Hepatocyte (in vitro differentiated cells): ENCODE results near the gene ZNF488. TPM values are rescaled to one million over a fixed set of nuclear protein-coding genes. Genes with fewer than 3 reads are reported as not detected.

Source experiments
- DNase-seq: peaks from one replicate; pipeline ENCODE4 v3.0.0-alpha.2; 2016; ENCODE audit warnings: low spot score
- H2AFZ ChIP-seq: fragments of 200-600 bp; sonication (generic); 2 replicates; pipeline ENCODE4 v1.6.0; 2016; ENCODE audit warnings: antibody characterized with exemption, mild to moderate bottlenecking
- H3K27ac ChIP-seq: fragments of 200-600 bp; sonication (generic); 2 replicates; pipeline ENCODE4 v1.5.1; 2016; ENCODE audit warnings: mild to moderate bottlenecking
- H3K27me3 ChIP-seq: fragments of 200-600 bp; sonication (generic); 2 replicates; pipeline ENCODE4 v1.6.1; 2016
- H3K36me3 ChIP-seq: fragments of 200-600 bp; sonication (generic); replicated peaks from 2 replicates; pipeline ENCODE4 v1.5.1; 2016; ENCODE audit warnings: low read depth; ENCODE audit not compliant: insufficient read depth
- H3K4me1 ChIP-seq: fragments of 200-600 bp; sonication (generic); 2 replicates; pipeline ENCODE4 v1.5.1; 2016; ENCODE audit warnings: mild to moderate bottlenecking, moderate library complexity; ENCODE audit not compliant: insufficient read depth
- H3K4me2 ChIP-seq: fragments of 200-600 bp; sonication (generic); 2 replicates; pipeline ENCODE4 v1.6.0; 2016
- H3K4me3 ChIP-seq: fragments of 200-600 bp; sonication (generic); 2 replicates; pipeline ENCODE4 v1.5.1; 2016; ENCODE audit warnings: mild to moderate bottlenecking
- H3K79me2 ChIP-seq: fragments of 200-600 bp; sonication (generic); 2 replicates; pipeline ENCODE4 v1.6.0; 2017; ENCODE audit warnings: mild to moderate bottlenecking
- H3K9me2 ChIP-seq: fragments of 200-600 bp; sonication (generic); replicated peaks from 2 replicates; pipeline ENCODE4 v1.6.0; 2017; ENCODE audit warnings: mild to moderate bottlenecking; ENCODE audit not compliant: insufficient read depth
- H3K9me3 ChIP-seq: fragments of 200-600 bp; sonication (generic); 2 replicates; pipeline ENCODE4 v1.5.1; 2016; ENCODE audit warnings: low read depth, mild to moderate bottlenecking
- H4K20me1 ChIP-seq: fragments of 200-600 bp; sonication (generic); 2 replicates; pipeline ENCODE4 v1.6.0; 2016; ENCODE audit warnings: mild to moderate bottlenecking; ENCODE audit not compliant: insufficient read depth, poor library complexity, severe bottlenecking
- EZH2 ChIP-seq: fragments of 200-600 bp; sonication (generic); IDR thresholded peaks from 2 replicates; pipeline ENCODE4 v1.6.1; 2016; ENCODE audit warnings: antibody characterized with exemption, mild to moderate bottlenecking, borderline replicate concordance
- EZH2phosphoT487 ChIP-seq: fragments of 200-600 bp; sonication (generic); IDR thresholded peaks from one replicate; pipeline ENCODE4 v1.6.1; 2018; ENCODE audit warnings: antibody characterized with exemption, mild to moderate bottlenecking, low read depth, moderate library complexity; ENCODE audit not compliant: unreplicated experiment, severe bottlenecking
- WGBS: methylation state at CpG from one replicate; pipeline ENCODE4 v1.1.6; 2016; ENCODE audit warnings: low lambda C conversion rate; ENCODE audit errors: missing lambda C conversion rate; 5-methylcytosine and 5-hydroxymethylcytosine counted together
- polyA plus RNA-seq: library from polyadenylated mRNA; unstranded; fragments of >200 nt; fragmentation: Nextera tagmentation; extraction: Ambion mirVana; gene quantifications from 2 replicates; pipeline ENCODE4 v1.2.1, GENCODE V29; 2016
- total RNA-seq: library from RNA; depleted of rRNA; stranded (reverse); fragments of >200 nt; gene quantifications from 2 replicates; pipeline ENCODE4 v1.2.3, GENCODE V29; 2014
- TF ChIP-seq, protein P1 (sequence below): fragments of 200-600 bp; sonication (generic); IDR thresholded peaks from 2 replicates; pipeline ENCODE4 v1.5.1; 2016; ENCODE audit warnings: antibody characterized with exemption, mild to moderate bottlenecking; ENCODE audit not compliant: poor library complexity

Gene ZNF488
- total and polyA plus RNA-seq, 2 experiments from 2014 or later, result 1.2 to 2.5 TPM

DNA sequence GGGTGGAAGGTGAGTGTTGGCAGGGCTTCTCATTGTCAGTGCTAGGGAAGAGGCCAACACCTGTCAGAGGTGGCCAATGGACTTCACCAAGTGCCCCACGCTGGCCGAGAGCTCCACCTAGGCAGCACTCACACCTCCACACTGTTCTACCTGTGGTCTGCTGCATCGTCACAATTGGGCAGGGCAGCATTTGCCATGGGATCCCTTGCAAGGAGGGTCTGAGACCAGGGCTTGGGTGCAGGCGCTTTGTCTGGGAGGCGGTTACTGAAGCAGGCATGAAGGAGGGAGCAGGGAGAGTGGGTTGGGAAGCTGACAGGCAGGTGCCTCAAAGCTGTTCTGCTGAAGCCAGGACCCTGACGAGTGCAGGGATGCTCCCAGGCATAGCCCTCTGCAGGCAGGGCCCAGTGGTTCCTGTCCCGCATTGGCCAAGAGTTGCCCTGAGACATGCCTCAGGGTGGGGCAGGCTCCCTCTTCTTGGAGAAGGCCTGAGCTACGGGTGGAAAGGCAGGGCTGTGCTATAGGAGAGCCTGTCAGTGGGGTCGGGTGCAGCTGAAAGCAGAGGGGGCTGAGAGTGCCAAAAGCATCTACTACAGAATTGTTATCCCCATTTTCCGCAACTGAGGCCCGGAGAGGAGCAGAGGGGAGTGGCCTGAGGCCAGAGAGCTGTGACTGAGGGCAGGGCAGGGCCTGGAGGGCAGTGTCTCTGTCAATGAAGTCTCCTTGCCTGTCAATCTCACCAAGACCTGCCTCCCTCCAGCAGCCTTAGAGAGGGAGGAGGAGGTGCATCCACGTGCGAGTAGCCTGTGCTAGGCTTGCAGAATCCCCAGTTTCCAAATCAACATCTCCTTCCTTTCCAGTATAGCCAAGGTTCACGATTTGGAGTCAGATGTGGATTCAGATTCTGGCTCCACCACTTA is 31.9 kb downstream of the ZNF488 start:
- 83% methylated on average over 14 of the region's 14 CpGs for WGBS
- H2AFZ ChIP-seq, result no peak overlapping the region
- no peak for DNase-seq

DNA sequence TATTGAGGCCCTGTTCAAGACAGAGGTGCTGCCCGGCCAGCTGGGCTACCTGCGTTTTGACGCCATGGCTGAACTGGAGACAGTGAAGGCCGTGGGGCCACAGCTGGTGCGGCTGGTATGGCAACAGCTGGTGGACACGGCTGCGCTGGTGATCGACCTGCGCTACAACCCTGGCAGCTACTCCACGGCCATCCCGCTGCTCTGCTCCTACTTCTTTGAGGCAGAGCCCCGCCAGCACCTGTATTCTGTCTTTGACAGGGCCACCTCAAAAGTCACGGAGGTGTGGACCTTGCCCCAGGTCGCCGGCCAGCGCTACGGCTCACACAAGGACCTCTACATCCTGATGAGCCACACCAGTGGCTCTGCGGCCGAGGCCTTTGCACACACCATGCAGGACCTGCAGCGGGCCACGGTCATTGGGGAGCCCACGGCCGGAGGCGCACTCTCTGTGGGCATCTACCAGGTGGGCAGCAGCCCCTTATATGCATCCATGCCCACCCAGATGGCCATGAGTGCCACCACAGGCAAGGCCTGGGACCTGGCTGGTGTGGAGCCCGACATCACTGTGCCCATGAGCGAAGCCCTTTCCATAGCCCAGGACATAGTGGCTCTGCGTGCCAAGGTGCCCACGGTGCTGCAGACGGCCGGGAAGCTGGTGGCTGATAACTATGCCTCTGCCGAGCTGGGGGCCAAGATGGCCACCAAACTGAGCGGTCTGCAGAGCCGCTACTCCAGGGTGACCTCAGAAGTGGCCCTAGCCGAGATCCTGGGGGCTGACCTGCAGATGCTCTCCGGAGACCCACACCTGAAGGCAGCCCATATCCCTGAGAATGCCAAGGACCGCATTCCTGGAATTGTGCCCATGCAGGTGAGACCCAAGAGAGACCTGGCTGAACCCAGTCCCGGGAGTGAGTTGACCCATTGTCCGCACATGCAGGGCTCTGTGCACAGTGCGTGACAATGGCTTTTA is 33.1 kb downstream of the ZNF488 start:
- no peak for DNase-seq
- no peak for TF ChIP-seq EZH2
- TF ChIP-seq, protein P1, sequence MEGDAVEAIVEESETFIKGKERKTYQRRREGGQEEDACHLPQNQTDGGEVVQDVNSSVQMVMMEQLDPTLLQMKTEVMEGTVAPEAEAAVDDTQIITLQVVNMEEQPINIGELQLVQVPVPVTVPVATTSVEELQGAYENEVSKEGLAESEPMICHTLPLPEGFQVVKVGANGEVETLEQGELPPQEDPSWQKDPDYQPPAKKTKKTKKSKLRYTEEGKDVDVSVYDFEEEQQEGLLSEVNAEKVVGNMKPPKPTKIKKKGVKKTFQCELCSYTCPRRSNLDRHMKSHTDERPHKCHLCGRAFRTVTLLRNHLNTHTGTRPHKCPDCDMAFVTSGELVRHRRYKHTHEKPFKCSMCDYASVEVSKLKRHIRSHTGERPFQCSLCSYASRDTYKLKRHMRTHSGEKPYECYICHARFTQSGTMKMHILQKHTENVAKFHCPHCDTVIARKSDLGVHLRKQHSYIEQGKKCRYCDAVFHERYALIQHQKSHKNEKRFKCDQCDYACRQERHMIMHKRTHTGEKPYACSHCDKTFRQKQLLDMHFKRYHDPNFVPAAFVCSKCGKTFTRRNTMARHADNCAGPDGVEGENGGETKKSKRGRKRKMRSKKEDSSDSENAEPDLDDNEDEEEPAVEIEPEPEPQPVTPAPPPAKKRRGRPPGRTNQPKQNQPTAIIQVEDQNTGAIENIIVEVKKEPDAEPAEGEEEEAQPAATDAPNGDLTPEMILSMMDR, result no peak
- no peak for TF ChIP-seq EZH2phosphoT487
- Histone ChIP-seq H3K79me2 (no peaks in the 10 kb centered on the region), H3K9me2 (no peaks in the 10 kb centered on the region), H3K27ac (no peak overlapping the region), H4K20me1 (no peaks in the 10 kb centered on the region), H2AFZ (no peak overlapping the region), H3K9me3 (no peaks in the 10 kb centered on the region), H3K36me3 (no peaks in the 10 kb centered on the region), H3K27me3 (no peaks in the 10 kb centered on the region), H3K4me3 (no peak overlapping the region), H3K4me1 (peaks cover 6% of the 10 kb centered on the region), H3K4me2 (no peak overlapping the region)
- WGBS, result 96% methylated on average over 39 of the region's 39 CpGs

More for the DNA sequence above, 31.9 kb downstream of the ZNF488 start:
- Histone ChIP-seq H3K9me2 (no peaks in the 10 kb centered on the region), H3K4me2 (no peak overlapping the region), H4K20me1 (no peaks in the 10 kb centered on the region), H3K9me3 (no peaks in the 10 kb centered on the region), H3K4me3 (no peak overlapping the region), H3K27me3 (no peaks in the 10 kb centered on the region), H3K36me3 (no peaks in the 10 kb centered on the region), H3K27ac (no peak overlapping the region), H3K4me1 (no peaks in the 10 kb centered on the region), H3K79me2 (no peaks in the 10 kb centered on the region)
- TF ChIP-seq EZH2phosphoT487, result no peak

DNA sequence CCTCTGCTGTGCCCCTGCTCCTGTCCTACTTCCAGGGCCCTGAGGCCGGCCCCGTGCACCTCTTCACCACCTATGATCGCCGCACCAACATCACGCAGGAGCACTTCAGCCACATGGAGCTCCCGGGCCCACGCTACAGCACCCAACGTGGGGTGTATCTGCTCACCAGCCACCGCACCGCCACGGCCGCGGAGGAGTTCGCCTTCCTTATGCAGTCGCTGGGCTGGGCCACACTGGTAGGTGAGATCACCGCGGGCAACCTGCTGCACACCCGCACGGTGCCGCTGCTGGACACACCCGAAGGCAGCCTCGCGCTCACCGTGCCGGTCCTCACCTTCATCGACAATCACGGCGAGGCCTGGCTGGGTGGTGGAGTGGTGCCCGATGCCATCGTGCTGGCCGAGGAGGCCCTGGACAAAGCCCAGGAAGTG is 34.1 kb downstream of the ZNF488 start:
- no peak for DNase-seq
- no peak overlapping the region for H3K4me3 ChIP-seq
- no peak for TF ChIP-seq EZH2phosphoT487
- H3K9me3 ChIP-seq, result no peaks in the 10 kb centered on the region
- no peak overlapping the region for H3K4me2 ChIP-seq
- H3K9me2 ChIP-seq, result no peaks in the 10 kb centered on the region
- no peak overlapping the region for H3K27ac ChIP-seq
- H3K27me3 ChIP-seq, result no peaks in the 10 kb centered on the region
- 97% methylated on average over 31 of the region's 31 CpGs for WGBS
- no peaks in the 10 kb centered on the region for H3K36me3 ChIP-seq
- no peaks in the 10 kb centered on the region for H3K79me2 ChIP-seq
- H2AFZ ChIP-seq, result no peak overlapping the region
- no peaks in the 10 kb centered on the region for H4K20me1 ChIP-seq
- H3K4me1 ChIP-seq, result peaks cover 7% of the 10 kb centered on the region

DNA sequence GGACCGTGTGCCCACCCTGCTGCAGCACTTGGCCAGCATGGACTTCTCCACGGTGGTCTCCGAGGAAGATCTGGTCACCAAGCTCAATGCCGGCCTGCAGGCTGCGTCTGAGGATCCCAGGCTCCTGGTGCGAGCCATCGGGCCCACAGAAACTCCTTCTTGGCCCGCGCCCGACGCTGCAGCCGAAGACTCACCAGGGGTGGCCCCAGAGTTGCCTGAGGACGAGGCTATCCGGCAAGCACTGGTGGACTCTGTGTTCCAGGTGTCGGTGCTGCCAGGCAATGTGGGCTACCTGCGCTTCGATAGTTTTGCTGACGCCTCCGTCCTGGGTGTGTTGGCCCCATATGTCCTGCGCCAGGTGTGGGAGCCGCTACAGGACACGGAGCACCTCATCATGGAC is 34.6 kb downstream of the ZNF488 start:
- no peaks in the 10 kb centered on the region for H3K79me2 ChIP-seq
- H3K4me3 ChIP-seq, result no peak overlapping the region
- no peaks in the 10 kb centered on the region for H3K9me3 ChIP-seq
- no peak overlapping the region for H3K4me2 ChIP-seq
- TF ChIP-seq EZH2, result no peak
- TF ChIP-seq, protein P1, result no peak
- no peak for TF ChIP-seq EZH2phosphoT487
- peaks cover 7% of the 10 kb centered on the region for H3K4me1 ChIP-seq
- no peak overlapping the region for H3K27ac ChIP-seq
- no peaks in the 10 kb centered on the region for H3K9me2 ChIP-seq
- DNase-seq, result no peak
- no peaks in the 10 kb centered on the region for H4K20me1 ChIP-seq
- WGBS, result 97% methylated on average over 22 of the region's 22 CpGs
- no peaks in the 10 kb centered on the region for H3K27me3 ChIP-seq
- H2AFZ ChIP-seq, result no peak overlapping the region
- H3K36me3 ChIP-seq, result no peaks in the 10 kb centered on the region
